Ovary (tissue), 3 donors: Measurements from ENCODE around the gene ANKIB1.

Source experiments
- POLR2A ChIP-seq: fragments of 450-650 bp; IDR thresholded peaks from one replicate; pipeline ENCODE4 v1.6.1; 2017; ENCODE audit warnings: antibody characterized with exemption, mild to moderate bottlenecking, moderate library complexity
- TF ChIP-seq, protein P1 (sequence below), 3 donors: fragments of 450-650 bp in 2 of 3; fragments of 200-600 bp in 1 of 3; IDR thresholded peaks; one replicate each; pipeline versions ENCODE4 v1.5.1 to v1.8.0; 2016 to 2022; ENCODE audit warnings: antibody characterized with exemption in 3 of 3, mild to moderate bottlenecking in 1 of 3
- donor health status: DM: no; HTN: no; CAD: no.

DNA sequence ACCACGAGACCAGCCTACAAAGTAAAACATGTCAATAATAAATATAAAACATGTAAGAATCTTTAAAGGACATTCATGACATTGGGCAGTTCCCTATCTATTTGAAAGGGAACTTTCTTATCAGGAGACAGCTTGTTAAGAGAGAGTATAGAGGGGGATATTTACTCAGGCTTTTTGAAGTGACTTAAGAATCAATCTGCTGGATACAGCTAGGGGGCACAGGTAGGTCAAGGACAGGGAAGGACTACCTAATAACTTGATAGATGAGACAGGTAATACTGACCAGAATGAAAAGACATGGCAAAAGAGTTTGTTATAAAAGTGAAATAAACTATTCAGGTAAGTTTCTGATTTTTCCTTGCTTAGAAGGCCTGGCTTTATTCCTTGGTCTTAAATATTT is 45.0 kb upstream of the ANKIB1 start:
- TF ChIP-seq, protein P1, sequence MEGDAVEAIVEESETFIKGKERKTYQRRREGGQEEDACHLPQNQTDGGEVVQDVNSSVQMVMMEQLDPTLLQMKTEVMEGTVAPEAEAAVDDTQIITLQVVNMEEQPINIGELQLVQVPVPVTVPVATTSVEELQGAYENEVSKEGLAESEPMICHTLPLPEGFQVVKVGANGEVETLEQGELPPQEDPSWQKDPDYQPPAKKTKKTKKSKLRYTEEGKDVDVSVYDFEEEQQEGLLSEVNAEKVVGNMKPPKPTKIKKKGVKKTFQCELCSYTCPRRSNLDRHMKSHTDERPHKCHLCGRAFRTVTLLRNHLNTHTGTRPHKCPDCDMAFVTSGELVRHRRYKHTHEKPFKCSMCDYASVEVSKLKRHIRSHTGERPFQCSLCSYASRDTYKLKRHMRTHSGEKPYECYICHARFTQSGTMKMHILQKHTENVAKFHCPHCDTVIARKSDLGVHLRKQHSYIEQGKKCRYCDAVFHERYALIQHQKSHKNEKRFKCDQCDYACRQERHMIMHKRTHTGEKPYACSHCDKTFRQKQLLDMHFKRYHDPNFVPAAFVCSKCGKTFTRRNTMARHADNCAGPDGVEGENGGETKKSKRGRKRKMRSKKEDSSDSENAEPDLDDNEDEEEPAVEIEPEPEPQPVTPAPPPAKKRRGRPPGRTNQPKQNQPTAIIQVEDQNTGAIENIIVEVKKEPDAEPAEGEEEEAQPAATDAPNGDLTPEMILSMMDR (IDR thresholded peaks at IDR 0.05): no peak
- no peak for TF ChIP-seq POLR2A
